HG02610 (cell line): Measurements from ENCODE around the gene CBX6.
"Not testable (repeated sequence)": the region's sequence is repeated elsewhere in the genome, so short reads cannot be mapped to it uniquely, and the experiment has no call there.

Experiments used
- ATAC-seq: cut with Tn5 transposase; IDR thresholded peaks from one replicate; pipeline ENCODE4 v1.9.1; 2021; ENCODE audit warnings: mild to moderate bottlenecking, moderate library complexity; ENCODE audit not compliant: unreplicated experiment

The CBX6 gene

GRCh38 chr22:38872172-38872830, at the start of gene CBX6:
TSS of gene CBX6 (minus strand) at chr22:38872216. CDS start at chr22:38872190, 26 bp downstream.
- ATAC-seq = peak; percentile 58

GRCh38 chr22:38921806-38922205, 49.8 kb upstream of the CBX6 start:
- no peak for ATAC-seq

- no peak for ATAC-seq
Measured at GRCh38 chr22:38921120-38921519, 49.1 kb upstream of the CBX6 start.

DNA sequence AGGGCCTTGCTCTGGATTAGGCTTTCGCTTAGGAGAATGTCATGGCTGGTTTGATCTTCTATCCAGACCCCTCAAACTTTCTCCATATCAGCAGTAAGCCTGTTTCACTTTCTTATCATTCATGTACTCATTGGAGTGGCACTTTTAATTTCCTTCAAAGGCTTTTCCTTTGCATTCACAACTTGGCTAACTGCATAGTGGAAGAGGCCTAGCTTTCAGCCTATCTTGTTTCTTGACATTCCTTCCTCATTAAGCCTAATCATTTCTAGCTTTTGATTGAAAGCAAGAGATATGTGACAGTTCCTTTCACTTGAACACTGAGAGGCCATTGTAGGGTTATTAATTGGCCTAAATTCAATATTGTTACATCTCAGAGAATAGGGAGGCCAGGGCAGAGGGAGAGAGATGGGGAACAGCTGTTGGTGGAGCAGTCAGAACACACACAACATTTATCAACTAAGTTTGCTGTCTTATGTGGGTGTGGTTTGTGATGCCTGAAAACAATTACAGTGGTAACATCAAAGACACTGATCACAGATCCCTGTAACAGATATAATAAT, 47.7 kb upstream of the CBX6 start:
- no peak for ATAC-seq

DNA sequence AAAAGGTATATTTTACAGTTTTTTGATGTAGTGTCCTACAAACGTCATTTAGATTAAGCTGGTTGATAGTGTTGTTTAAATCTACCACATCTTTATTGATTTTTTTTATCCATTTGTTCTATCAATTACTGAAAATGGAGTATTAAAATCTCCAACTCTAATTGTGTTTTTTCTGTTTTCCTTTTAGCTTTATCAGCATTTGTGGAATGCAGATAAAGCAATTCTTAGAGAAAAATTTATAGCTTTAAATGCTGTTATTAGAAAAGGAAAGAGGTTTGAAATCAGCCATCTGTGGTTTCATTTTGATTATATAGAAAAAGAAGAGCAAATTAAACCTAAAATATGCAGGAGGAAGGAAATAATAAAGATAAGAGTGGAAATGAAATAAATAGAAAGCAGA, 39.4 kb upstream of the CBX6 start:
- ATAC-seq = no peak

- no peak for ATAC-seq
Measured at GRCh38 chr22:38907767-38908166, 35.8 kb upstream of the CBX6 start.

DNA sequence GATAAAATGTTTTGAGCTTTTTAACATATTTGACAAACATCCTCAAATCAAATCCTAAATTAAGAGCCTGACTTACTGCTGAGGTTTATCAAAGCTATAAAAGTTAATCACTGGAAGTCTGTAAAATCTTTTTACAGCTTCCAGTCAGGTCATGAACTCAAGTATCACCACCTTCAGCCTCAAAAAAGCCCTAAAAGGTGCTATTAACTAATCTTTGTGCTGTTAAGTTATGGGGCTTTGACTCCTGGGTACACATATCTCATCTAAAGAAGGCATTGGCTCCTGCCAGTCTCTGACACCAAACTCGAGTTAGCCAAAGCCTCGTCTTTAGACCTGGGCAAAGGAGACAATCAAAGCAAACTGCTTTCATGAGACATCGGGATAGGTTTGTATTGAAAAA, 34.0 kb upstream of the CBX6 start:
- no peak for ATAC-seq

DNA sequence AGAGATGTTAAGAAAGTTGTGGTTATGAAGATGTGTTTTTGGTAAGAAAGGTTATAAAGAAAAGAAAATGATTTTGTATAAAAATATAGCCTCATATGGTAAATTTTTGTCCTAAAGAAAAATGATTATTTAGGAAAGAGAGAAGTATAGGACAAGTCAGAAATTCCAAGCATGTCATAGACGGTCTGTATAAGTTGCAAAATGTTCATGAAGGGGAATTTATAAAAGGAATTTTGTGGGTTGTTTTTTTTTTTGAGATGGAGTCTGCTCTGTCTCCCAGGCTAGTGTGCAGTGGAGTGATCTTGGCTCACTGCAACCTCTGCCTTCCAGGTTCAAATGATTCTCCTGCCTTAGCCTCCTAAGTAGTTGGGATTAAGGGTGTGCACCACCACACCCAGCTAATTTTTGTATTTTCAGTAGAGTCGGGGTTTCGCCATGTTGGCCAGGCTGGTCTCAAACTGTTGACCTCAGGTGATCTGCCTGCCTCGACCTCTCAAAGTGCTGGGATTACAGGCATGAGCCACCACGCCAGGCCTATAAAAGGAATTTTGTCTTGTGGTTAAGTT, 32.1 kb upstream of the CBX6 start:
- ATAC-seq = not testable (repeated sequence)

DNA sequence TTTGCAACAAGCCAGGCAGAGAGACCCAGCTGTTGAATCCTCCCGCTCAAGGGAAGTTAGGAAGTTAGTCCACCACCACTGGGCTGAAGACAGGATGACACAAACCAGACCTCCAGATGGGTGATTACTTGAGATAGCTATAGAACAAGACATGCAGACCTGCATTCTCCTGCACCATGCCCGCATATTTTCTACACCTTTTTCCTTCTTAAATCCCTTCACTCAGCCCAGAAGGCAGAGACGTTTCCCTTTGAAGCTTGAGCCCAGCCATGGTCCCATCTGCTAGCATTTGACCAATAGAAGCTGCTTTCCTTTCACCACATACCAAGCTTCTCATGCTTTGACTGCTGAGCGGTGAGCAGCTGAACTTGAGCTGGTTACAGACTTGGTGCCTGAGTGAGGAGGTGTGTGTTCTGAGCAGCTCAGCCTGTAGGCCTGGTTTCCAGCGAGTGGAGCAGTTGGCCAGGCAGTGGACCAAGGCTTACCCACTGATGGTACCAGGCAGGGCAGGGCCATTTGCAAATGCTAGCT, 29.2 kb upstream of the CBX6 start:
- no peak for ATAC-seq

- no peak for ATAC-seq
Measured at GRCh38 chr22:38900677-38901076, 28.7 kb upstream of the CBX6 start.

DNA sequence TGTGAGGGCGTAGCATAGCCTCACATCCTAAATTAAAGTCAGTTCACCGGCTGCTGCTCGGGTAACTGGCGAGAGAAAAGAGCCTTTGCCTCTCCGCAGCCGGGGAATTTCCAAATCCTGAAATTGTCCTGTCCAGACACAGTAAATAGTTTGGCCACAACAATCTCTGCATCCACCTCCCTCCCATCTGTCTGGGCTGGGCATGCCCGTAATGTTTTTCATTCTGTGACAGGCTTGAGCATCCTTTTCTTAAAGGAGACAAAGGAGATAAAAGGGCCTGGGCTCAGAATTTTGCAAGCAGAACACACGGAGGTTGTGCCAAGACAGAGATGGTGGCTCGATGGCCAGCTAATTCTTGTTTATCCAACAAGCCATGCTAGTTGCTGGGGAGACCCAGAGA, 19.2 kb upstream of the CBX6 start:
- no peak for ATAC-seq

- ATAC-seq = no peak
Measured at GRCh38 chr22:38890377-38890776, 18.4 kb upstream of the CBX6 start.

DNA sequence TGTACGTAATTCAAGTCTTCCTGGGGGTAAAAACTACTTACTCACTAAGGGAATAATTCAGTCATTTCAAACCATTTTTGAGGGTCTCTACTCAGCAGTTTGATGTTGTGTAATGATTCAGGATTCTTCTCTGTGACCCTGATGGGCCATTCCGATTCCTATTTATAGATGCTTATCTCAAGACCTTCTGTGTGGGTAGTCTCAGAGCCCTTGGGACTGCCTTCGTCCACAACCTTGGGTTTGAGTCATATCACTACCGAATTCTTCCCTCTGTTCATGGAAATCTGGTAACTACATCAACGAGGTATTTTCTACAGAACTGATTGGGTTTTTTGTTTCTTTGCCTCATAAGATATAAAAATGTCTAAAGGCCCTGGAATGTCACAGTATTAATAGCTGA, 14.3 kb upstream of the CBX6 start:
- no peak for ATAC-seq

GRCh38 chr22:38882972-38883622, 11.1 kb upstream of the CBX6 start:
- no peak for ATAC-seq

DNA sequence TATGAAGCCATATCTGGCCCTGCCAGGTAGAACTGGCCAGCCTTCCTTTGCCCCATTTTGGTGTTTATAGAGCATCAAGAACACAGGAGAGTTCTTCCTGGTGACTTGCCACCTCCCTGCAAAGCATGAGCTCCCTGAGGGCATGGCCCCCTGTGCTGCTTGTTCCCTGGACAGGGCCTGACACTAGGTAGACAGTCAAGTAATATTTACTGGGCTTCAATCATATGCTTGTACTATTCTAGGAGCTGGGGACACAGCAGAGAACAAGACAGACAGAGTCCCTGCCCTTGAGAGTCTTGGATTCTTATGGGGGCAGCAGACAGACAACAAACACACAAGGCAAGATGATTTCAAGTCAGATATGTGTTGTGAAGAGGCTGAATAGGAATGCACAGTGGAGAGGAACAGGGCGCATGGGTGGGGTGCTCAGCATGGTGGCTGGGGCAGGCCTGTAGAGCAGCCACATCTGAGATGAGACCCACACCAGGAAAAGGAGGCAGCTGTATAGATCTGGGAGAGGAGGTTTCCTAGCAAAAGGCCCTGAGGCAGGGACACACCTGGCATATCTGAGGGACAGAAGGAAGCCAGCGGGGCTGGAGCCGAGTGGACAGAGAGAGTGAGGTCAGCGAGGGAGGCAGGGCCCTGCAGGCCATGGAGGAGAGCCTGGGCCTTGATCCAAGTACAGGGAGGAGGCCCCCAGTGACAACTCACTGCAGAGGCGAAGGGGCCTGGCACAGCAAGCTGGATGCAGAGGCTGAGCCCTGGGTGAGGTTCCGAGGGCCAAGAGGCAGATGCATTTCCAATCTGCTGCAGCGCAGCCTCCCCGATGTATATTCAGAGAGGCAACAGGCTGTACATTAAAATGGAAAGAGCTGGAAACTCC, 10.2 kb upstream of the CBX6 start:
- no peak for ATAC-seq

DNA sequence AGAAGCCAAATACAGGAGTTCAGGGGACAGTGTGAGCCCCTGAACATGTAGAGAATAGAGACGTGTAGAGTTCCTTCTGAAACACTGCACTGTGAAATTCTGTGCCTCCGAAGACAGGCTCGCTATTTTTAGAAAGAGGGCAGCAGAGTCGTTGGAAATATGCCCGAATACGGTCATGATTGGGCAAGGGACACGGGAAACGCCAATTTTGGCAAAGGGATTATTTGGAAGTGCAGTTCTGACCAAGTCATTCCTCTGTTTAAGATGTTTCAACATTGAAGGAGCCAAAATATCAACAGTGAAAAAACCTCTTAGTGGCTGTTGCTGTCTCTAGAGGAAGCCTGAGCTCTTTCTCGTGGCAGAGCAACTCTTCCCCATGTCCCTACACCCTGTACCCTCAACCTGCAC, 9.5 kb upstream of the CBX6 start:
- no peak for ATAC-seq

- no peak for ATAC-seq
Measured at GRCh38 chr22:38879961-38880360, 7.9 kb upstream of the CBX6 start.

DNA sequence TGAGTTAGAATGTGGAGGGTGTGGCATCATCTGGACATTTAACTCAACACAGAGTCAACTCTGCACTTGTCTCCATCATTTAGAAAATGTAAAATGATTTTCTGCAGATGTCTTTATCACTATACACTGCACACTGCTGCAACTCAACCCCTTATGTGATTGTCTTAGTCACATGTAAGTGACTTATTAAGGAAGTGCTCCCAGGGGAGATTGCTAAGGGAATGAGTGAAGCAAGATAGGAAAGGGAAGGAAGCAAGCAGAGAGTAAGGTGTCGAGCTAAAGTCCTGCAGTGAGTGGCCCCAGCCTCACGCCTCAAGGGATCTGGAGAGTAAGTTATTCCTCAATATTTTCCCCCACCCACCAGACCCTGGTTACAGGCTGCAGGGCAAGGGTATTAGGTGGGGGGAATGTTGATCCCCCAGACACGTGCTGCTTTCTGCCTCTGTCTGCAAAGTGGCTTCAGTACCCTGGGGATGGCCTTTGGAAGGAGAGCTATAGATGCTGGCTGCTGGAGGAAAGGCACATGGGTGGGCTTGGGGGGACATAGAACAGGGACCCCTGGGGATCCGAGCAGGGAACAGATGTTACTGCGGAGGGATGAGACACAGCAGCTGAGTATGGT, 7.2 kb upstream of the CBX6 start:
- ATAC-seq = no peak

- ATAC-seq = no peak
Measured at GRCh38 chr22:38878001-38878400, 6.0 kb upstream of the CBX6 start.

- ATAC-seq = no peak
Measured at GRCh38 chr22:38874529-38875222, 2.7 kb upstream of the CBX6 start.
